ENCODE measurements around the gene LGI2. TPM values are rescaled to one million over a fixed set of nuclear protein-coding genes. Genes with fewer than 3 reads are reported as not detected.
"Not testable (repeated sequence)": the region's sequence is repeated elsewhere in the genome, so short reads cannot be mapped to it uniquely, and the experiment has no call there.

Gene LGI2
- total RNA-seq, 8 experiments from 2014 or later: 1.4 to 10.9 (median 7.5) TPM

- Histone ChIP-seq H3K4me3 (no peak overlapping the region), H3K27ac (no peak overlapping the region), H3K4me1 (replicated peaks in 1 of 2) (peaks cover 16 to 24% of the 10 kb centered on the region in 2 donors)
- no peak for ATAC-seq (replicated peaks in 6 of 8)
- in situ Hi-C loops (cut with MboI; ENCODE audit: low pct_unique_long_range_greater_than_20kb in 2 of 9, low sequenced_read_pairs in 9 of 9, unreplicated experiment in 9 of 9): no loop called here
- WGBS, 10 experiments: 83 to 100% (median 100%) methylated on average over 1 of the region's 1 CpG; no CpG with 5 or more reads in 6 of the 10 experiments
These were observed 31.4 kb upstream of the LGI2 start for GRCh38 chr4:25062098-25062497.

DNA sequence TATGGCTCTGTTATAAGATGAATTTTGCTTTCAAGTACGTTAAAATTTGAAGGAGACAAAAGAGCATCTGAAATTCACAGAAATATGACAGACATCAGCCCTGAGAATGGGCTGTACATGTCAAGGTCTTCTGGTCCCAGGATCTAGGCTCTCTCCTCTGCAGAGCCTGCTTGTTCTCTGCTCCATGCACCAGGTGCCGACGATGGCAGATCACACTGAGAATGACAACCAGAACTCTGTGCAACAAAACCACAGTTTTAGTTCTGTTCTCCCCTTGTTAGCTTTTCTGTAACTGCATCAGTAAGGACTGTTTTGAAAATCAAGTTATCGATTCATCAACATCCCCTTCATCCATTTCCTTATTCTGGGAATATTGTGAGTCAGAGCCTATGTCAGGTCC is 30.9 kb upstream of the LGI2 start:
- ATAC-seq (replicated peaks in 6 of 8): no peak

GRCh38 chr4:25060963-25061340 is 30.2 kb upstream of the LGI2 start:
- Histone ChIP-seq H3K4me1 (replicated peaks in 1 of 2) (peaks cover 13 to 19% of the 10 kb centered on the region in 2 donors), H3K4me3 (no peak overlapping the region), H3K27ac (no peak overlapping the region)
- WGBS, 10 experiments: 41 to 95% (median 88%) methylated on average over 3 to 5 of the region's 5 CpGs
- in situ Hi-C loops (cut with MboI; ENCODE audit: low pct_unique_long_range_greater_than_20kb in 2 of 9, low sequenced_read_pairs in 9 of 9, unreplicated experiment in 9 of 9): no loop called here
- ATAC-seq (replicated peaks in 6 of 8): no peak

More for the DNA sequence above, 30.9 kb upstream of the LGI2 start:
- Histone ChIP-seq H3K4me3 (no peak overlapping the region), H3K27ac (no peak overlapping the region), H3K4me1 (replicated peaks in 1 of 2) (peaks cover 16 to 24% of the 10 kb centered on the region in 2 donors)
- in situ Hi-C loops (cut with MboI; ENCODE audit: low pct_unique_long_range_greater_than_20kb in 2 of 9, low sequenced_read_pairs in 9 of 9, unreplicated experiment in 9 of 9): no loop called here
- 57 to 100% (median 89%) methylated on average over 2 to 4 of the region's 4 CpGs; no CpG with 5 or more reads in 1 of the 10 experiments for WGBS, 10 experiments

GRCh38 chr4:25060241-25060962 is 29.7 kb upstream of the LGI2 start:
- Histone ChIP-seq H3K4me3 (no peak overlapping the region), H3K4me1 (replicated peaks in 1 of 2) (peaks cover 7 to 14% of the 10 kb centered on the region in 2 donors), H3K27ac (no peak overlapping the region)
- WGBS, 10 experiments: 63 to 95% (median 79%) methylated on average over 1 to 8 of the region's 8 CpGs
- ATAC-seq (replicated peaks in 6 of 8): no peak
- in situ Hi-C loops (cut with MboI; ENCODE audit: low pct_unique_long_range_greater_than_20kb in 2 of 9, low sequenced_read_pairs in 9 of 9, unreplicated experiment in 9 of 9): no loop called here

- in situ Hi-C loops (cut with MboI; ENCODE audit: low pct_unique_long_range_greater_than_20kb in 2 of 9, low sequenced_read_pairs in 9 of 9, unreplicated experiment in 9 of 9): no loop called here
- no peak for ATAC-seq (replicated peaks in 6 of 8)
- 0 to 86% (median 29%) methylated on average over 1 to 2 of the region's 2 CpGs; no CpG with 5 or more reads in 3 of the 10 experiments for WGBS, 10 experiments
- Histone ChIP-seq H3K27ac (no peak overlapping the region), H3K4me3 (no peak overlapping the region), H3K4me1 (replicated peaks in 1 of 2) (peaks cover 1 to 8% of the 10 kb centered on the region in 2 donors)
These were observed 29.0 kb upstream of the LGI2 start for GRCh38 chr4:25059791-25060190.

DNA sequence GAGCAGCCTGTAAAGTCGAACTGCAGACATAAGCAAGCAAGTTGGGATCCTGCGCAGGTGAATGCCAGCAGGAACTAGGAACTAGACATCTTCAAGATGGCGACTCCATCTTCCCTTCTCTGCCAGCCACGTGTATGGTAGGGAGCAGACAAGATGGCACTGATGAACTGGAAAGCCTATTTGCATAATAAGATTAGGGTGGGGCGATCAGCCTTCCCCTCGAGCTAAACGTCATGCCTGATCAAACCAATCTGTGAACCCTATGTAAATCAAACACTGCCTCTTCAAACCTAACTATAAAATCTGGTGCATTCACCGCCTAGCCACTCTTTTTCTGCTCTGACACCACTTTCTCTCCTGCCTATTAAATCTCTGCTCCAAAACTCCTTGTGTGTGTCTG is 28.1 kb upstream of the LGI2 start:
- WGBS, 10 experiments: 0 to 100% (median 85%) methylated on average over 1 to 8 of the region's 8 CpGs; no CpG with 5 or more reads in 1 of the 10 experiments
- in situ Hi-C loops (cut with MboI; ENCODE audit: low pct_unique_long_range_greater_than_20kb in 2 of 9, low sequenced_read_pairs in 9 of 9, unreplicated experiment in 9 of 9): no loop called here
- Histone ChIP-seq H3K27ac (no peak overlapping the region), H3K4me1 (replicated peaks in 1 of 2) (peaks cover 0 to 5% of the 10 kb centered on the region in 2 donors), H3K4me3 (no peak overlapping the region)
- peak in 3 of 8 experiments; percentile 15 to 35 (median 28) for ATAC-seq (replicated peaks in 6 of 8)

DNA sequence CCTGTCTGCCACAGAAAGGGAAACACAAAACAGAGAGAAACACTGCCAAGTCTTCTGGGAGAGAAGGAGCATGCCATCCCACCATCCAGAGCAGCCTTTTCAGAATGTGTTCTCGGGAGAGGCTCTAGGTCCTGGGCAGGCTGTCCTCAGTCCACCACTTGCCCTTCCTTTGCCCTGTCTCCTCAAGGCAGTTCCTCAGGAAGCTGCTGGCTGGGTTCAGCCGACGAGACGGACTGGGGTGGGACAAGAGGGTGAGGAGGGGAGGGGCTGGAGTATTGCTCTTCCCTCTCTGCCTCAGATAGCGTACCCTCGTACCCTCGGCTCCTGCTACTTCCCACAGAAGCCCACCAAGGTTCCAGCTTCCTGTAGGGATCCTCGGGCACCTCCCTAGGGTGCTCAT is 26.6 kb upstream of the LGI2 start:
- H3K27ac ChIP-seq: no peak overlapping the region
- in situ Hi-C loops (cut with MboI; ENCODE audit: low pct_unique_long_range_greater_than_20kb in 2 of 9, low sequenced_read_pairs in 9 of 9, unreplicated experiment in 9 of 9): no loop called here
- H3K4me3 ChIP-seq: no peak overlapping the region
- ATAC-seq (replicated peaks in 6 of 8): no peak
- 39 to 100% (median 75%) methylated on average over 1 to 7 of the region's 8 CpGs; no CpG with 5 or more reads in 6 of the 10 experiments for WGBS, 10 experiments
- H3K4me1 ChIP-seq (replicated peaks in 1 of 2): peaks cover 0 to 5% of the 10 kb centered on the region in 2 donors

DNA sequence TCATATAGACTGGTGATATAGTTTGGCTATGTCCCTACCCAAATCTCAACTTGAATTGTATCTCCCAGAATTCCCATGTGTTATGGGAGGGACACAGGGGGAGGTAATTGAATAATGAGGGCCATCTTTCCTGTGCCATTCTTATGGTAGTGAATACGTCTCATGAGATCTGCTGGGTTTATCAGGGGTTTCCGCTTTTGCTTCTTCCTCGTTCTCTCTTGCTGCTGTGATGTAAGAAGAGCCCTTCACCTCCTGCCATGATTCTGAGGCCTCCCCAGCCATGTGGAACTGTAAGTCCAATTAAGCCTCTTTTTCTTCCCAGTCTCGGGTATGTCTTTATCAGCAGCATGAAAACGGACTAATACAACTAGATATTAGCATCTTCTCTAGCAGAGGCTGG is 21.3 kb upstream of the LGI2 start:
- ATAC-seq (replicated peaks in 6 of 8); H3K27ac ChIP-seq; H3K4me1 ChIP-seq (replicated peaks in 1 of 2); H3K4me3 ChIP-seq; in situ Hi-C loops (cut with MboI; ENCODE audit: low pct_unique_long_range_greater_than_20kb in 2 of 9, low sequenced_read_pairs in 9 of 9, unreplicated experiment in 9 of 9): not testable (repeated sequence)
- 60 to 100% (median 78%) methylated on average over 1 to 5 of the region's 5 CpGs; no CpG with 5 or more reads in 2 of the 10 experiments for WGBS, 10 experiments

DNA sequence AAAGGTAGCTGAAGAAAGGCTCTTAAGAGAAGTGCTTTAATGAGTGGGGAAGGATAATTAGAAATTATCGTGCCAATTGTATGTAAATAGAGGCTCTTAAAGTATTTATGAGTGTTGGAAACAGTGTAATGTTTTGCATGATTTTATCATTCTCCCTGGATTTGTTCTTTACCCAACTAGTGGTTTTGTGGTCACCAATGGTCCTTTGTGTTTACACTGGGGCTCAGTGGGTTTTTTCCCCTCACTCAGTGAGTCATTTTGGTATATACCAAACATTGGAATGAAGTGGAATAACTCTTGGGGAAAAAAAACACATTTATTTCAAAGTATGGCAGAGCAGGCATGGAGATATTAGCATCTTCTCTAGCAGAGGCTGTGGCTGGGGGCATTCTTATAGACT is 20.8 kb upstream of the LGI2 start:
- no peak for ATAC-seq (replicated peaks in 6 of 8)
- 0 to 100% (median 57%) methylated on average over 1 of the region's 1 CpG; no CpG with 5 or more reads in 3 of the 10 experiments for WGBS, 10 experiments
- H3K27ac ChIP-seq: no peak overlapping the region
- H3K4me3 ChIP-seq: no peak overlapping the region
- in situ Hi-C loops (cut with MboI; ENCODE audit: low pct_unique_long_range_greater_than_20kb in 2 of 9, low sequenced_read_pairs in 9 of 9, unreplicated experiment in 9 of 9): no loop called here
- no peaks in the 10 kb centered on the region for H3K4me1 ChIP-seq (replicated peaks in 1 of 2)

- WGBS, 10 experiments: 50 to 100% (median 96%) methylated on average over 1 to 5 of the region's 5 CpGs; no CpG with 5 or more reads in 3 of the 10 experiments
- Histone ChIP-seq H3K27ac (no peak overlapping the region), H3K4me3 (no peak overlapping the region), H3K4me1 (replicated peaks in 1 of 2) (no peaks in the 10 kb centered on the region)
- no peak for ATAC-seq (replicated peaks in 6 of 8)
- in situ Hi-C loops (cut with MboI; ENCODE audit: low pct_unique_long_range_greater_than_20kb in 2 of 9, low sequenced_read_pairs in 9 of 9, unreplicated experiment in 9 of 9): no loop called here
These were observed 19.8 kb upstream of the LGI2 start for GRCh38 chr4:25050370-25051078.

DNA sequence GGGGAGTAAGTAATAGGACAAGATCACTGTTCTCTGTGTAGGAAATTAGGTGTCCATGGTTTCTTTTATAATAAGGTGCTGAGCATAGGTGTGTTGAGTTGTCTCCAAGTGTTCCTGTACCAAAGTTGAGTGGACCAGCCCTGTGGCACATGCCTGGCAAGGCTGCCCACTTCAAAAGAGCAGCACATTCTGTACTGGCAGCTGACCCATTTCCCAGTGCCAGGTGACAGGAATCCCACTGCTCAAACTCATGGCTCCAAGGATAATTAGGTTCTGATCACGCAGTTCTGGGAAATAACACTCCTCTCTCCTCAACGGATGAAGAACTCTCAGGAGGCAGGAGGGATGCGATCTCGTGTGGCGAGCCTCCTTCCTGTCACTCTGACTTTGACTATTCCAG is 12.8 kb upstream of the LGI2 start:
- H3K4me3 ChIP-seq: no peak overlapping the region
- H3K4me1 ChIP-seq (replicated peaks in 1 of 2): no peaks in the 10 kb centered on the region
- ATAC-seq (replicated peaks in 6 of 8): no peak
- no peak overlapping the region for H3K27ac ChIP-seq
- in situ Hi-C loops (cut with MboI; ENCODE audit: low pct_unique_long_range_greater_than_20kb in 2 of 9, low sequenced_read_pairs in 9 of 9, unreplicated experiment in 9 of 9): no loop called here
- 60 to 100% (median 86%) methylated on average over 1 to 5 of the region's 5 CpGs; no CpG with 5 or more reads in 4 of the 10 experiments for WGBS, 10 experiments

GRCh38 chr4:25033526-25033925 is 2.8 kb upstream of the LGI2 start:
- 20 to 97% (median 86%) methylated on average over 1 to 4 of the region's 4 CpGs; no CpG with 5 or more reads in 1 of the 10 experiments for WGBS, 10 experiments
- in situ Hi-C loops (cut with MboI; ENCODE audit: low pct_unique_long_range_greater_than_20kb in 2 of 9, low sequenced_read_pairs in 9 of 9, unreplicated experiment in 9 of 9): no loop called here
- Histone ChIP-seq H3K4me3 (no peak overlapping the region), H3K27ac (no peak overlapping the region), H3K4me1 (replicated peaks in 1 of 2) (peaks cover 16% of the 10 kb centered on the region in 2 donors)
- ATAC-seq (replicated peaks in 6 of 8): no peak

DNA sequence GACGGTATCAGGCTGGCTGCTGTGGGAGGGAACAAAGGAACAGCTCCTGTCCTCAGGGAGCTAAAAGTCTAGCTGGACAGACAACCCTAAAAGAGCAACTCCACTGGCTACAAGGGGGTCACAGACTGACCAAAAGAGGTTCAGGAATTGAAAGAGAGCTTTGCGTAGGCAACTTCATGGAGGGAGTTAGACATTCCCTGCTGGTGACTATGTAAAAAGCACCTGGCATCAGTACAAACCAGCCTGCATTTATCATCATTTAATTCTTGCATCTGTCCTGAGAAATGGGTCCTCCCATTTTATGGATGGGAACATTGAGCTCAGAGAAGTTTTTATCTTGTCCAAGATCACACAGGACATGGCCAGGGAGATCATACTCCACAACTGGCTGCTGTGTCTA is 1.4 kb upstream of the LGI2 start:
- Histone ChIP-seq H3K27ac (no peak overlapping the region), H3K4me1 (replicated peaks in 1 of 2) (peaks cover 20 to 22% of the 10 kb centered on the region in 2 donors), H3K4me3 (no peak overlapping the region)
- WGBS, 10 experiments: 88 to 100% (median 94%) methylated on average over 1 to 2 of the region's 2 CpGs; no CpG with 5 or more reads in 5 of the 10 experiments
- in situ Hi-C loops (cut with MboI; ENCODE audit: low pct_unique_long_range_greater_than_20kb in 2 of 9, low sequenced_read_pairs in 9 of 9, unreplicated experiment in 9 of 9): no loop called here
- no peak for ATAC-seq (replicated peaks in 6 of 8)
